Activated CD8-positive, alpha-beta memory T cell treated with anti-CD3 and anti-CD28 coated beads, Interleukin-2, amount 50 U/mL, for 1 hour (primary cell): Measurements from ENCODE around the gene PRDM16.

Experiments used
- DNase-seq: peaks from one replicate; pipeline ENCODE4 v3.0.0-alpha.2; 2020; ENCODE audit errors: extremely low read depth

PRDM16 gene

GRCh38 chr1:3206696-3207095 is 137.7 kb downstream of the PRDM16 start:
- no peak for DNase-seq

DNA sequence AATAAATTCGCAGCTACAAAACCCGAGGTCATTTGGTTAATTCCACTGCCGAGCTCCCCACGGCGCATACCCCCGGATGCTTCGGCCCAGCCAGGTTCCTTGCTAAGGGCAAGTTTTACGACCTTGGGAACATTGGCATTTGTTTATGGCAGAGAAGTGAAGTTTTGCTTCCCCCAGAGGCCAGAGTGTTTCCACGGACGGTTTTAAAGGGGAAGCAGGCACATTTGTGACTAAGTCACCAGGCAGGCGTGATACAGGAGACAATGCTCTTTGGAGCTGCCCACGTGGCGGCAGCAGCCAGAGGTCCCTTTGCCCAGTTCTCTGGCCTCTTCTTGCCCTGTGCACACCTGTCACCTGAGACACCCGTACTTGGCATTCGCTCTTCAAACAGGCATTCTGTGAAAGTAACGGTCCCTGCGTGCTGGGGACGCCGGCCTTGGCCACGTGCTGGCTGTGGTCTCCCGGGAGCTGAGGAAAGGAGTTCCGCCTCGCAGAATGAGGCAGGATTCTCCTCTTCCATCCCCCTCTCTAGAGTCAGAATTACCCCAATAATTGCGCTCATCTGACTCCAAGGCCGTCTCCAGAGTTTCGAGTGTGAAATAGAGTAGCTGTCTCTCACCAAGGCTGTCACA is 138.3 kb downstream of the PRDM16 start:
- DNase-seq: no peak

GRCh38 chr1:3208819-3209200 is 139.8 kb downstream of the PRDM16 start:
- no peak for DNase-seq

DNA sequence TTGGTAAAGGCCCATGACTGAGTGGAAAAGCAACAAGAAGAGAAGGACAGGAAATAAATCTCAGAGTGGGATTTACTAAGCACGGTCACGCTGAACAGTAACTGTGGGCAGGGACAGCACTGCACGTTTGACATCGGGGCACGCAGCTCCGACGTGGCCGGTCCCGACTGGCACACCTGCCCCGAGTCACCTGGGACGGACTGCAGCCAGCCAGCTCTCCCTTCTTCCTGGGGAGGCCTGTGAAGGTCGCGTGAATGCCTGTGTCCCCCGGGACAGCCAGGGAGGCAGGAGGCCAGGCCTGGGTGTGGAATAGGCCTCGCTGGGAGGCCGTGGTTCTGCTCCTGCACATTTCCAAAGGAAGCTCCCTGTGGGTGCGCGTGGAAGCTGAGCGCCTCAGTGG is 140.2 kb downstream of the PRDM16 start:
- DNase-seq: no peak

GRCh38 chr1:3211582-3212375 is 142.8 kb downstream of the PRDM16 start:
- no peak for DNase-seq

GRCh38 chr1:3212453-3213355 is 143.7 kb downstream of the PRDM16 start:
- no peak for DNase-seq

DNA sequence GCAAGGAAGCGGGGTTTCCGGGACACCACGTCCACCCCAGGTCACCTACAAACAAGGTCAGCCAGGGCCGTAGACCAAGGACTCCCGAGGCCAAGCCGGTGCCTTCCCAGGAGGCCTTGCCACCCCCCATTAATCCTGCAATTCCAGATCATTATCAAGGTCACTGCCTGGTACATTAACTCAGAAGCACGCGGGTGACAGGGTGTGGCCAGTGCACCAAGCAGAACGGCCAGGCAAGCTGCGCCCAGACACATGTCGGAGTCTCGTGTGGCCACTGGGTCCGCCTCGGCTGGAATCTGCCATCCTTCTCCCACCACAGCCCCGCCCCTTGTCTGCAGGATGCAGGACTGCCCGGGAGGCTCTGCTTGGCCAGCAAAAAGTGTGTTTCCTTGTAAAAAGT is 144.7 kb downstream of the PRDM16 start:
- no peak for DNase-seq

DNA sequence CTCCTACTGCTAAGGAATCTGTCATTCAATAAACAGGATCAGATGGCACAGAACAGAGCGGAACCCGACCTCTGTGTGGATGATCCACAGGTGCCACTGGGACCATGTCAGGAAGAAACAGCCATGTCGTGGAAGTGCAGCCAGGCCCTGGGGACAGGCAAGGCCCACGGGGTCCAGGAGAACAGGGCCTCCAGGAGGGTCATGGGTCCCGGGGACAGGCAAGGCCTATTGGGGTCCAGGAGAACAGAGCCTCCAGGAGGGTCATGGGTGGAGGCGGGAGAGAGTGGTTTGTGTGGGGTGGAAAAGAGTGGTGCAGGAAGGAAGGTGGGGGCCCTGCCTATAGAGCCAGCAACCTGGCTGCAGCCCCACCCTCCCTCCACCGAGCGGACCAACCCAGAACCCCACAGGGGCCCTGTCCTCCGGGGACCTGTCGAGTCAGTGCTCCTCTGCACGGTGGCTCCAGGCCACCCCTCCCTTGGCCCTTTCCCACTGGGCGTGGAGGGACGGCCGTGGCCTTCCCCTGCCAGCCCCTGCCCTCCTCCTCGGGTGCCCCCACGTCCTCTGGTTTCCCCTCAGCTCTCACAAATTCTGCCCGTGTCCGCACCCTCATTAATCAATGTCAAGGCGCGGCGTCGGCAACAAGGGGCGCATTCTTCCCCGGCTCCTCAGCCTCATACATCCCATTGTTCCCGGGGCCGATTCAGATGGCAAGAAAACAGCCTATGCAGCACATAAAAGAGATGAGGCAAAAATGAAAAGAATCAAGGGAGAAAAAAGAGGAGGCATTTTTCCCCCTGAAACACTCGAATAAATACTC is 146.4 kb downstream of the PRDM16 start:
- no peak for DNase-seq

GRCh38 chr1:3216015-3216391 is 147.0 kb downstream of the PRDM16 start:
- DNase-seq: no peak

DNA sequence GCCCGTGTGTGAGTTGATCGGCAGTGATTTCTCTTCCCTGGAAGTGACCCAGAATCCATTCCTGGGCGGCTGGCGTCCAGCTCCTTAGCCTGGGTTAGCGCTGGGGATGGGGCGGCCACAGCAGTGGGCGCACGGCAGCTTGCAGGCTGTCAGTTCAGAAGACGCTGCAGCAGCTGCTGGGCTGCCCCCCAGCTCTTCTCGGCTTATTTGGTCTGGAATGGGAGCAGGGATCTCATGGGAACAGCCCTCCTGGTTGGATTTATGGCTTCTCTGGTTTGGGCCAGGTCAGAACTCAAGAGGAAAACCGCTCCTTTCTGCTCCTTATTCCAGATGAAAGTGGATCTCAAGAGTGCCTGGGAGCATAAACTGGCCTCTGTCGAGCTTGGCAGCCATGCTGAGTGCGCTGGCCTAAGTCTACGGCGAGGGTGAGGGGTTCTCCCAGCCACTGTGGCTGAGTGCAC is 148.2 kb downstream of the PRDM16 start:
- no peak for DNase-seq

GRCh38 chr1:3217979-3218679 is 149.1 kb downstream of the PRDM16 start:
- DNase-seq: no peak

GRCh38 chr1:3219005-3219790 is 150.2 kb downstream of the PRDM16 start:
- DNase-seq: no peak

- DNase-seq: no peak
Observed at GRCh38 chr1:3219791-3220467, 150.9 kb downstream of the PRDM16 start.

DNA sequence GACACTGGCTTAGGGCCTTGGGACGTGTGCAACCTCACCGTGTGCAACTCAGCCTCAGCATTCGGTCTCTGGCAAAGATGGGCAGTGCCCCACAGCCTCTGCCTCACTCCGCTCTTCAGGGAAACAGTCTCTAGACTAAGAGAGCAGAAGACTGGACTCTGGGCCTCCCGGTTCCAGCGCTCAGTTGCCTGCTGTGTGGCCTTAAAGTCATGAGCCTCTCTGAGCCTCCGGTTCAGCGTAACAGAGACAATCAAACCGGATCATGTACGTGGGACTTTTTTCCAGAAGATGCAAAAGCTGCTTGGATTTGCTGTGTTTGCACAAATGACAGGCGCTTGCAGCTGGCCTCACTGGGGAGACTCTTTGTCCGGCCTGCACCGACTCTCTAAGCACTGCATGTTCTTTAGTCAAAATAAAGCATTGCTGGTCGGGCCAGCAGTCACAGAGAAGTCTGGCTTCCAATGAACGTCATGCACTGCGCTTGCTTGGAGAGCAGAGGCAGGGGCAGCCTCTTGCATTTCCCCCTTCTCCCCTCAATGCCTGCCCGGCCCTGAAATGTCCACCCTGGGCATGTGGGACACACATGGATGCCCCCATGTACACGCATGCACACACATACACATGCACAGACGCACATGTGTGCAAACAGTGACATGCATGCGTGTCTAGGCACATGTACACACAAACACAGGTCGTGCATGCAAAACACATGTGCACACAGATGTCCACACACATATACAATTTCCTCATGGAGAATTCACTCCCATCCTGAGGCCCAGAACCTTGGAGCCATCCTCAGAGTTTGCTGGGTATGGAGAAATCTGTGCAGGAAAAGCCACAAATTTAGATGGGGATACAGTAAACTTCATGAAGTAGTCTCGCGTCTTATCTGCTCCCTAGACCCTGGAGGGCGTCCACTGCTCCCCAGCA is 152.4 kb downstream of the PRDM16 start:
- no peak for DNase-seq

DNA sequence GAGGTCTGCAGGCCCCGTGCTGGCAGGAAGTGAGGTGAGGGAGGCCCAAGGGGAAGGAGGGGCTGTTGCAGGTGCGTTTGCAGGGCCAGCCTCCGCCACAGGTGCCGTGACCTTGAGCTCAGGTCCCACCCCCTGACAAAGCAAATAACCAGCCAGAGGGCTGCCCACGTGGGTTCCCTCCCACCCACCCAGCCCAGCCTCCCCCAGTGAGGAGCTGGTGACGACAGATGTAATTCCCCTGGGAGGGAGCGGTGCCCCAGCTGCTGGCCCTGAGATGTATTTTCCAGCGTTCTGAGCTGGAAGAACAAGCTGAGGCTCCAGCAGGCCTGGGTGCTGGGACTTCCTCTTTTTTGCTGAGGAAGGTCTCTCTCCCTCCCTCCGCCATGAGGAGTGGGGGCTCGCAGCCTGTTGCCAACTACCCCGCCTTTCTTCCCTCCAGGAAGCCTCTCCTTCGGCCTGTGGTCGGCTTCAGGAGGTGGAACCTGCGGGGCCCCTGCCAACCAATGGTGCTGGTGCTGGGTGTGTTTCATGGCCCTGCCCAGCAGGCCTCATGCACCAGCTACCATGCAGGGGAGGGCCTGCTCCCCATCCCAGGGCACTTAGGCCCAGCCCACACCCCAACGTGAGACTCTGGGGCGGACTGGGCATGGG is 153.2 kb downstream of the PRDM16 start:
- no peak for DNase-seq

- no peak for DNase-seq
Observed at GRCh38 chr1:3225661-3226060, 156.7 kb downstream of the PRDM16 start.

- no peak for DNase-seq
Observed at GRCh38 chr1:3226191-3226590, 157.2 kb downstream of the PRDM16 start.
